Measurements from ENCODE around the gene ALDH18A1. TPM values are rescaled to one million over a fixed set of nuclear protein-coding genes. Genes with fewer than 3 reads are reported as not detected.
"Not testable (repeated sequence)": the region's sequence is repeated elsewhere in the genome, so short reads cannot be mapped to it uniquely, and the experiment has no call there.

ALDH18A1 gene
- total RNA-seq, 1 experiment from 2014 or later = 89.3 TPM

DNA sequence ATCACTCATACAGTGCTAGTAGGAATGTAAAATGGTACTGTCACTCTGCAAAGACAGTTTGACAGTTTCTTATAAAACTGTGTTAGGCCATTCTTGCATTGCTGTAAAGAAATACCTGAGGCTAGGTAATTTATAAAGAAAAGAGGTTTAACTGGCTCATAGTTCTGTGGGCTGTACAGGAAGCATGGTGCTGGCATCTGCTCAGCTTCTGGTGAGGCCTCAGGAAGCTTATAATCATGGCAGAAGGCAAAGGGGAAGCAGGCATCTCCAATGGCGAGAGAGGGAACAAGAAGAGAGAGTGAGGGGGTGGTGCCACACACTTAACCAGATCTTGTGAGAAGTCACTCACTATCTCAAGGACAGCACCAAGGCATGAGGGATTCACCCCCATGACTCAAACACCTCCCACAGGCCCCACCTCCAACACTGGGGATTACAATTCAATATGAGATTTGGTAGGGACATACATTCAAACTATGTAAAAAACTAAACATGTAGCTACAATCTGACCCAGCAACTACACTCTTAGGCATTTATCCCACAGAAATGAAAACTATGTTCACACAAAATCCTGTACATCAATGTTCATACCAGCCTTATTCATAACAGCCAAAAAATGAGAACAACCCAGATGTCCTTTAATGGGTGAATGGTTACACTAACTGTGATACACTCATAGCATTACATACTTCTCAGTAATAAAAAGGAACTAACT lies 5.0 kb downstream of the ALDH18A1 start:
- DNase-seq (ENCODE audit: low read depth) = no peak

DNA sequence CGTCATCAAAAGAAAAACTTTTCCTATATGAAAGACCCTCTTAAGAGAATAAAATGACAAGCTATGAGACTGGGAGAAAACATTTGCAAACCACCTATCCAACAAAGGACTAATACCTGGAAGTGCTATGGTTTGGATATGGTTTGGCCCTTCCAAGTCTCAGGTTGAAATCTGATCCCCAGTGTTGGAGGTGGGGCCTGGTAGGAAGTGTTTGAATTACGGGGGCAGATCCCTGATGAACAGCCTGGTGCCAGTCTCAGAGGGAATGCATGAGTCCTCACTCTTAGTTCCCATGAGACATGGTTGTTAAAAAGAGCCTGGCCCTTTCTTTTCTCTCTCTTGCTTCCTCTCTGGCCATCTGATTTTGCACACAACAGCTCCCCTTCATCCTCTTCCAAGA lies 6.3 kb downstream of the ALDH18A1 start:
- DNase-seq (ENCODE audit: low read depth) = no peak

DNA sequence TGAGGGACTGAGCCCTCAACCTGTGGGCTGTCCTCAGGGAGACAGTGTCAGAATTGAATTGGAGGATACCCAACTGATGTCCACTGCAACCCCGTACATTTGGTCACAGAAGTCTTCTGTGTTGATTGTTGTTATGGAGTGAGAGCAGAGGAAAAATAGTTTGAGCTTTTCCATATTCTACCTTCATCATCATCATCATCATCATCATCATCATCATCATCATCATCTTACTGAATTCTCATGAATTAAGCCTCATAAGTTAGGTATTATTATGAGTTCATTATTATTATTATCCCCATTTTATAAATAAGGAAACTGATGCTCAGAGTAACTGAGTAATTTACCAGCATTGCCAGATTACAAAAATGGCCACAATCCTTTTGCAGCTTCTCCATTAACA lies 8.4 kb downstream of the ALDH18A1 start:
- no peak for DNase-seq (ENCODE audit: low read depth)

DNA sequence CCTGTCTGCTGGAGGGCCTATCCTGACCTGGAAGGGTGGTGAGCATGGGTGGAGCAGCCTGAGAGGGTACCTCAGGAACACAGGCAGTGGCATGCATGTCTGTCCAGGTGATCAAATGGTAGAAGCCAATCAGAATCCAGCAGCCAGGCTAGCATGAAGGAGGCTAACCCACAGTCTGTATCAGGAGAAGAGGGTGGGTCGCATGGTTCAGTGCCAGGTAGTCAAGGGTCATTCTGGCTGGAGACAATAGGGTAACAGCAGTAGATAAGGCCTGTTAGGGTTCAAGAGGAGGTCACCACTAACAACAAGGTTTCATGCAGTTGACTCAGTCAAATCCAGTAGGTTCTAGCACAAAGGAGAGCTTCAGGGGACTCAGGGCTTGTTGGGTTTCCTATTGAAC lies 10.4 kb downstream of the ALDH18A1 start:
- no peak for DNase-seq (ENCODE audit: low read depth)

DNA sequence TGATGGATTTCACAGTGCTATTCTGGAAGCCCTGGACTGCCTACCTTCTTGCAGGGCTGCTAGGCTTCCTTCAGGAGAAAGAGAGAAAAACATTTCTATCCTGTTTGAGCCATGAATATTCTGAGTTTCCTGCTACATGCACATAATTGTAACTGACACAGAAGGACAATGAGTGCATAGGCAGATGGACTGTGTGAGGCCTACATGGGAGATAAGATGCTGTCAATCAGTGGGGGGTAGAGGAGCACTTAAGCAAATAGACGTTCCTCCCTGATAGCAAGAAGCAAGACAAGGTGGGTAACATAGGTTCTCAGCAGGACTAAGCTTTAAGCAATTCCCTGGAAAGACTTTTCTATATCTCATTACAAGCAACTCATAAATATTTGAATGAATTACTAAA lies 11.6 kb downstream of the ALDH18A1 start:
- DNase-seq (ENCODE audit: low read depth) = no peak

DNA sequence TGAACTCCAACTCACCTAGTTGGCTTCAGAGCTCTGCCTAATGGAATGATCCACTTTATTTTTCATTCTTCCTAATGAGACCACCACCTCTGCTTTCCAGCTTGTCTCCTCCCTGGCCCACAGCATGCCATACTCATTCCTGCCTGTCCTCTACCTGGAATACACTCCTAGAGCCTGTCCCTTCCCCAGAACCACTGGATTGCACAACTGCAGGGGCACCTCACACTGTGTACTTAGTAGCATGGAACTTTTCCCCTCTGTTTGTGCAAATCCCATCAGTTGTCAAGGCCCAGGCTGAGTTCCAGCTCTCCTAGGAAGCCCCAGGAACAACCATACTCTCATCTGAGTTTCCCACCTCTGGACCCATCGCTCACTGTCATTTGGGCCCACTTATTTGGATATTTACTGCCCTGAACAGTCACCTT lies 15.6 kb downstream of the ALDH18A1 start:
- no peak for DNase-seq (ENCODE audit: low read depth)

DNA sequence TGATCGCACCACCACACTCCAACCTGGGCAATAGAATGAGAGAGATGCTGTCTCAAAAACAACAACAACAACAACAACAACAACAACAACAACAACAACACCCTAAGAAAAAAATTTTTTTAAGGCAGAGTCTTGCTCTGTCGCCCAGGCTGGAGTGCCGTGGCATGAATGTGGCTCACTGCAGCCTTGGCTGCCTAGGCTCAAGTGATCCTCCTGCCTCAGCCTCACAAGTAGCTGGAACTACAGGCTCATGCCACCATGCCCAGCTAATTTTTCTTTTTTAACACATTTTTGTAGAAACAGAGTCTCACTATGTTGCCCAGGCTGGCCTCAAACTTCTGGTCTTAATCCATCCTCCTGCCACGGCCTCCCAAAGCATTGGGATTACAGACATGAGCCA lies 18.6 kb downstream of the ALDH18A1 start:
- DNase-seq (ENCODE audit: low read depth) = no peak

GRCh38 chr10:95637140-95637539 lies 19.4 kb downstream of the ALDH18A1 start:
- DNase-seq (ENCODE audit: low read depth) = no peak

GRCh38 chr10:95635319-95635733 lies 21.2 kb downstream of the ALDH18A1 start:
- no peak for DNase-seq (ENCODE audit: low read depth)

DNA sequence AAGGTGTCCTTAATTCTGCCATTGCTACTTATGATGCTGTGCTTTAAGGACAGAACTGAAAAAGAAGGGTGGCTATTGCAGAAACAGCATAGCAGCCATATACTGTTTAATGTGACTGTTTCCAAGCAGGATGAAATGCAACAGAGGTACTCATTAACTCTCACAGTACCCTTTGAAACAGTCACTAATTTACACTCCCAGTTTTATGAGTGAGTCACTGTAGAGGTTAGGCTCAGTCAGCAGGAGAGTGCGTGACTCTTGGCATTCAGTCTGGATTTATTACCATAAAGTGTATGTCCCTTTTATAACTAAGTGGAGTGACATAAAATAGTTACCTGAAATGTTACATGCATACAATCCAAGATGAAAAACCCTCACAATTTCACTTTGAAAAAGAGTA lies 27.7 kb downstream of the ALDH18A1 start:
- DNase-seq (ENCODE audit: low read depth) = no peak

- DNase-seq (ENCODE audit: low read depth) = no peak
Measured at GRCh38 chr10:95626500-95626899, 30.0 kb downstream of the ALDH18A1 start.

DNA sequence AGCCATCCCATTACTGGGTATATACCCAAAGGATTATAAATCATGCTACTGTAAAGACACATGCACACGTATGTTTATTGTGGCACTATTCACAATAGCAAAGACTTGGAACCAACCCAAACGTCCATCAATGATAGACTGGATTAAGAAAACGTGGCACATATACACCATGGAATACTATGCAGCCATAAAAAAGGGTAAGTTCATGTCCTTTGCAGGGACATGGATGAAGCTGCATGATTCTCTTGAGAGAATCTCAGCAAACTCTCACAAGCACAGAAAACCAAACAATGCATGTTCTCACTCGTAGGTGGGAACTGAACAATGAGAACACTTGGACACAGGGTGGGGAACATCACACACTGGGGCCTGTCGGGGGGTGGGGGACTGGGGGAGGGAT lies 36.1 kb downstream of the ALDH18A1 start:
- not testable (repeated sequence) for DNase-seq (ENCODE audit: low read depth)

- DNase-seq (ENCODE audit: low read depth) = no peak
Measured at GRCh38 chr10:95618101-95618500, 38.4 kb downstream of the ALDH18A1 start.

- no peak for DNase-seq (ENCODE audit: low read depth)
Measured at GRCh38 chr10:95616446-95616845, 40.1 kb downstream of the ALDH18A1 start.

GRCh38 chr10:95613330-95613729 lies 43.2 kb downstream of the ALDH18A1 start:
- no peak for DNase-seq (ENCODE audit: low read depth)

DNA sequence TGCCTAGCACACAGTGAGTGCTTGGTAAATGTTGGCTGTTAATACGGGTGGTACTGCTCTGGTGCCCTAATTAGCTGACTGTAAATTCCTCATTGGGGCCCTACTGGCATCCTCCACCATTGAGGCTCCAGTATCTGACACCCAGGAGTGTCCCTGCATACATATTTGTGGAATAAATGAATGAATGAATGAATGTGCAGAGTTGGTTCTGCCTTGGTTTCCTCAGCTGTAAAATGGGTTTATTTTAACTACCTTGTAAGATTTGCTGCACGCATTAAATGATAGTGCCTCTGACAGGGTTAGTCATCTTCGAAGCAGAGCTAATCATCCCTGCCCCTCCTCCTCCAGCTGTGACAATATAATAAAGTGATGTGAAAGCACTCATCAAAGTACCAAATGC lies 45.8 kb downstream of the ALDH18A1 start:
- no peak for DNase-seq (ENCODE audit: low read depth)

- no peak for DNase-seq (ENCODE audit: low read depth)
Measured at GRCh38 chr10:95606922-95607321, 49.6 kb downstream of the ALDH18A1 start.

GRCh38 chr10:95605163-95605562 lies 51.3 kb downstream of the ALDH18A1 start:
- no peak for DNase-seq (ENCODE audit: low read depth)

- no peak for DNase-seq (ENCODE audit: low read depth)
Measured at GRCh38 chr10:95604630-95605029, 51.9 kb downstream of the ALDH18A1 start.

DNA sequence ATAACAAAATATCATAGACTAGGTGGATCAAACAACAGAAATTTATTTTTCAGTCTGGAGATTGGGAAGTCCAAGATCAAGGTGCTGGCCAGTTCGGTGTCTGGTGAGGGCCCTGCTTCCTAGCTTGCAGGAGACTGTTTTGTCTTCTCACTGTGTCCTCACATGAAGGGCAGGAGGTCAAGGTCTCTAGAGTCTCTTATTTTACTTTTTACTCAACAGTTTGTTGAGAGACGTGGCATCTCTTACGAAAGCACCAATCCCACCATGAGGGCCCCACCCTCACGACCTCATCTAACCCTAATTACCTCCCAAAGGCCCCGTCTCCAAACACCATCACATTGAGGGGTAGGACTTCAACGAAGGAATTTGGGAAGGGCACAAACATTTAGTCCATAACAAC lies 54.1 kb downstream of the ALDH18A1 start:
- no peak for DNase-seq (ENCODE audit: low read depth)

GRCh38 chr10:95601116-95601719 lies 55.3 kb downstream of the ALDH18A1 start:
- DNase-seq (ENCODE audit: low read depth) = peak; percentile 82

- no peak for DNase-seq (ENCODE audit: low read depth)
Measured at GRCh38 chr10:95600158-95600557, 56.4 kb downstream of the ALDH18A1 start.

GRCh38 chr10:95597788-95598187 lies 58.7 kb downstream of the ALDH18A1 start:
- no peak for DNase-seq (ENCODE audit: low read depth)

Measured in HT1080 (cell line).